Smooth muscle cell (in vitro differentiated cells): ENCODE results near the gene SUFU. TPM values are rescaled to one million over a fixed set of nuclear protein-coding genes. Genes with fewer than 3 reads are reported as not detected.

Experiments
- DNase-seq: peaks from one replicate; lab custom pipeline; 2025; ENCODE audit not compliant: unreplicated experiment; lab: John Stamatoyannopoulos, UW
- H2AFZ ChIP-seq: fragments of 200-600 bp; sonication (generic); 2 replicates; pipeline ENCODE4 v1.6.0; 2016; ENCODE audit warnings: antibody characterized with exemption, low read depth, mild to moderate bottlenecking
- H3F3A ChIP-seq: fragments of 200-600 bp; sonication (generic); 2 replicates; pipeline ENCODE4 v1.6.0; 2017; ENCODE audit warnings: antibody characterized with exemption, low read depth
- H3K27ac ChIP-seq: fragments of 200-600 bp; sonication (generic); 2 replicates; pipeline ENCODE4 v1.5.1; 2016; ENCODE audit warnings: low read depth, mild to moderate bottlenecking
- H3K27me3 ChIP-seq: fragments of 200-600 bp; sonication (generic); 2 replicates; pipeline ENCODE4 v1.6.1; 2016; ENCODE audit warnings: low read depth, mild to moderate bottlenecking
- H3K36me3 ChIP-seq: fragments of 200-600 bp; sonication (generic); 2 replicates; pipeline ENCODE4 v1.5.1; 2016; ENCODE audit warnings: low read depth
- H3K4me1 ChIP-seq: fragments of 200-600 bp; sonication (generic); 2 replicates; pipeline ENCODE4 v1.5.1; 2016; ENCODE audit warnings: low read depth
- H3K4me2 ChIP-seq: fragments of 200-600 bp; sonication (generic); 2 replicates; pipeline ENCODE4 v1.6.0; 2016; ENCODE audit warnings: mild to moderate bottlenecking
- H3K4me3 ChIP-seq: fragments of 200-600 bp; sonication (generic); 2 replicates; pipeline ENCODE4 v1.5.1; 2016; ENCODE audit warnings: mild to moderate bottlenecking
- H3K79me2 ChIP-seq: fragments of 200-600 bp; sonication (generic); 2 replicates; pipeline ENCODE4 v1.6.0; 2016; ENCODE audit warnings: low read depth, mild to moderate bottlenecking
- H3K9ac ChIP-seq: fragments of 200-600 bp; sonication (generic); 2 replicates; pipeline ENCODE4 v1.6.0; 2016; ENCODE audit warnings: low read depth
- H3K9me3 ChIP-seq: fragments of 200-600 bp; sonication (generic); replicated peaks from 2 replicates; pipeline ENCODE4 v1.5.1; 2016; ENCODE audit warnings: low read depth
- H4K20me1 ChIP-seq: fragments of 200-600 bp; sonication (generic); 2 replicates; pipeline ENCODE4 v1.6.0; 2016; ENCODE audit warnings: low read depth
- WGBS: methylation state at CpG from one replicate; pipeline ENCODE4 v1.1.7; 2016; ENCODE audit warnings: low lambda C conversion rate; 5-methylcytosine and 5-hydroxymethylcytosine counted together
- polyA plus RNA-seq: library from polyadenylated mRNA; unstranded; fragments of >200 nt; fragmentation: Nextera tagmentation; extraction: Ambion mirVana; gene quantifications from 2 replicates; pipeline ENCODE4 v1.2.1, GENCODE V29; 2016
- total RNA-seq: library from RNA; depleted of rRNA; stranded (reverse); fragments of >200 nt; gene quantifications from 2 replicates; pipeline ENCODE4 v1.2.3, GENCODE V29; 2014
- TF ChIP-seq, protein P1 (sequence below): fragments of 200-600 bp; sonication (generic); IDR thresholded peaks from 2 replicates; pipeline ENCODE4 v1.5.1; 2017; ENCODE audit warnings: borderline replicate concordance, mild to moderate bottlenecking, antibody characterized with exemption; ENCODE audit not compliant: insufficient read depth, poor library complexity, severe bottlenecking

The SUFU gene
- total and polyA plus RNA-seq, 2 experiments from 2014 or later: 8.5 to 17.2 TPM

DNA sequence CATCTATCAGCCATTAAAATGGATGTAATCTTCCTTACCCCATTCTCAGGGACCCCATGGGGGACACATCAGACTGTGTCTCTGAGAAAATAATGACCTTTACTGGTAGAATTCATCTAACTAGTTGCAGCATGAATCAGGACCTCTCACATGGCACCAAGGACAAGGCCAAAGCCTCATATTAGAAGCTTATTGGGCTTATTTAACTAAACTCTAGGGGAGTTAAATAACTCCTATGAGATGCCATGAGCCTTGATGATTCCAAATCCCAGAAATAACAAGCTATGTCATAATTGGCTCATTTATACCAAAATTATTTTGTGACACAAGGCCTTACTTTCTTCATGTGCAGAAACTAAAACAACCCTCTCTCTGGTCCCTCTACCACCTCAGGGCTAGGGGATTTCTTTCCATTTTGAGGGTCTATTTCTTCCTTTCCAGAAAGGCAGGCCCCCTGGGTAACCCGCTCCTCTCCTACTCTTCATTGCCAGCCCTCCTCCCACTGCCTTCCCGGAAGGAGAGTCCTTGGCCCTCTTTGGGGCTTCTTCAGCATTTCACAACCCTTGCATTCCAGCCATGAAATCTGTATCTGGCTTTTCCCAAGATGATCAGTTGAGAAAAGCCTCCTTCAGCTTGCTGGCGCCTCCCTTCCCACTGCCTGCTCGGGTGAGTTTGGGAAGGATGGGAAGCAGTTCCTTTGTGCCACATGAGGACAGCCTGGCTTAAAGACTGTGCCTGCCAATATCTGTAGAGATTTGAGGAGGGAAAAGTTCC lies 98.7 kb downstream of the SUFU start:
- Histone ChIP-seq H3K79me2 (no peaks in the 10 kb centered on the region), H3K4me2 (peak overlapping the region; percentile 76), H4K20me1 (no peaks in the 10 kb centered on the region), H3K27ac (peak overlapping the region; percentile 97), H2AFZ (no peak overlapping the region), H3K9me3 (no peaks in the 10 kb centered on the region), H3K4me1 (peaks cover 18% of the 10 kb centered on the region), H3K36me3 (no peaks in the 10 kb centered on the region), H3K27me3 (no peaks in the 10 kb centered on the region), H3K4me3 (no peak overlapping the region), H3K9ac (no peak overlapping the region), H3F3A (peaks cover 48% of the 10 kb centered on the region)
- TF ChIP-seq, protein P1, sequence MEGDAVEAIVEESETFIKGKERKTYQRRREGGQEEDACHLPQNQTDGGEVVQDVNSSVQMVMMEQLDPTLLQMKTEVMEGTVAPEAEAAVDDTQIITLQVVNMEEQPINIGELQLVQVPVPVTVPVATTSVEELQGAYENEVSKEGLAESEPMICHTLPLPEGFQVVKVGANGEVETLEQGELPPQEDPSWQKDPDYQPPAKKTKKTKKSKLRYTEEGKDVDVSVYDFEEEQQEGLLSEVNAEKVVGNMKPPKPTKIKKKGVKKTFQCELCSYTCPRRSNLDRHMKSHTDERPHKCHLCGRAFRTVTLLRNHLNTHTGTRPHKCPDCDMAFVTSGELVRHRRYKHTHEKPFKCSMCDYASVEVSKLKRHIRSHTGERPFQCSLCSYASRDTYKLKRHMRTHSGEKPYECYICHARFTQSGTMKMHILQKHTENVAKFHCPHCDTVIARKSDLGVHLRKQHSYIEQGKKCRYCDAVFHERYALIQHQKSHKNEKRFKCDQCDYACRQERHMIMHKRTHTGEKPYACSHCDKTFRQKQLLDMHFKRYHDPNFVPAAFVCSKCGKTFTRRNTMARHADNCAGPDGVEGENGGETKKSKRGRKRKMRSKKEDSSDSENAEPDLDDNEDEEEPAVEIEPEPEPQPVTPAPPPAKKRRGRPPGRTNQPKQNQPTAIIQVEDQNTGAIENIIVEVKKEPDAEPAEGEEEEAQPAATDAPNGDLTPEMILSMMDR: no peak
- WGBS: 38% methylated on average over 4 of the region's 4 CpGs
- DNase-seq: no peak

DNA sequence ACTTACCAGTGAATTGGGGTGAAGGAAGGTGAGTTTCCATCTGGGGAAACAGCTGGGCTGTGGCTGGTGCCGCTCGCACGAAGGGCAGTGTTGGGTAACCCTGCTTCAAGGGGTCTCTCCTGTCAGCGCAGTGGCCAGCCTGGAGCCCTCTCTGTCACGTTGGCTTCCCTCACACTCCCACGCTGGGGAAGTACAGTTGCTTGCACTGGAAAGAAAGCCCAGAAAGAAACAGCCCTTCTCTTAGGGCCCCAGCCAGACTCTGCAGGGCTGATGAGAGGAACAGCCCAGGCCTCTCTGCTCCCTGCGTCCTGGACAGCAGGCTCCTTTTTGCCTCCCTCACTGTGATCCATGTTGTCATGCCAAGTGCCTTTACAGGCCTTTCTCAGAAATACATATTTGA lies 100.2 kb downstream of the SUFU start:
- no peaks in the 10 kb centered on the region for H3K9me3 ChIP-seq
- TF ChIP-seq, protein P1: no peak
- H3K27ac ChIP-seq: peak overlapping the region; percentile 97
- H3K4me3 ChIP-seq: no peak overlapping the region
- no peaks in the 10 kb centered on the region for H4K20me1 ChIP-seq
- H3K36me3 ChIP-seq: no peaks in the 10 kb centered on the region
- no peaks in the 10 kb centered on the region for H3K79me2 ChIP-seq
- no peak for DNase-seq
- no peaks in the 10 kb centered on the region for H3K27me3 ChIP-seq
- WGBS: 31% methylated on average over 7 of the region's 7 CpGs
- H3K4me2 ChIP-seq: peak overlapping the region; percentile 76
- peaks cover 18% of the 10 kb centered on the region for H3K4me1 ChIP-seq
- peak overlapping the region; percentile 81 for H3K9ac ChIP-seq
- H3F3A ChIP-seq: peaks cover 37% of the 10 kb centered on the region
- no peak overlapping the region for H2AFZ ChIP-seq

DNA sequence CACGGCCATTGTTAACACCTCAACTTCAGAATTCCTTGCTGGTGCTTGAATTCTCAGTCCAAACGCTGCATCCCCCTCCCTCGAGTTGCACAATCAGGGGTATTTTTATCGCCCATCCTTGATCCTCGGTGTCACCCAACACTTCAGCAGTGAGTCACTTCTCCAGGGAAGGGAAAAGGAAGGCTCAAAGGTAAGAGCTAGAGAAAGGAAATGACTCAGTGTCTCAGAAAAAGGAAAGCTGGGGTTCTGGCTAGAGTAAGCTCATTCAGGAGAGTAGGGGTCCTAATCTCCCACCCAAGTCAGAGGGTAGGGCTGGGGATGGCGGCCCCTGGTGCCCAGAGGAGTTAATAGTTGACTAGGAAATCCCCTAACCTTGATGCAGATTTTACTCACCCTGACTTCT lies 100.7 kb downstream of the SUFU start:
- Histone ChIP-seq H3K9ac (peak overlapping the region; percentile 81), H3K4me3 (no peak overlapping the region), H4K20me1 (no peaks in the 10 kb centered on the region), H2AFZ (no peak overlapping the region), H3F3A (peaks cover 37% of the 10 kb centered on the region), H3K27me3 (no peaks in the 10 kb centered on the region), H3K36me3 (no peaks in the 10 kb centered on the region), H3K4me1 (peaks cover 18% of the 10 kb centered on the region), H3K9me3 (no peaks in the 10 kb centered on the region), H3K79me2 (no peaks in the 10 kb centered on the region), H3K27ac (peak overlapping the region; percentile 97), H3K4me2 (peak overlapping the region; percentile 76)
- 11% methylated on average over 6 of the region's 6 CpGs for WGBS
- TF ChIP-seq, protein P1: no peak
- no peak for DNase-seq

DNA sequence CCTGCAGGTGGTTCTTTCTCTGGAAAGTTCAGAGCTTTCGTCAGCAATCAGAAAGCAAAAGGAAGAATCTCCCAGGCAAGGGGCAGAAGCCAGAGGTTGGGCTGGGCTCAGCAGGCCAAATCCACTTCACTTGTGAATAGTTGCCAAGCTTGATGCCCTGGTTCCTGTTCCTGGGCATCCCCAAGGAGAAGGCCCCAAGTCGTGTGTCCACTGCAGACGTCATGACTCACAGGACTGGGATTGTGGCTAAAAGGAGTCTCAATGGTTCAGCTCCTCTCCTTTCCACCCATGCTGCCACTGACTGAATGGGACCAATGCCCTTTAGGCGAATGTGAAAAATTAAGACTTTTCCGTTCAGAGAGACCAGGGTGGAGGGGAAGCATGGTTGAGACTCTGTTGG lies 101.9 kb downstream of the SUFU start:
- no peaks in the 10 kb centered on the region for H3K9me3 ChIP-seq
- H3K4me2 ChIP-seq: peak overlapping the region; percentile 32
- H3K4me3 ChIP-seq: no peak overlapping the region
- H3K36me3 ChIP-seq: no peaks in the 10 kb centered on the region
- TF ChIP-seq, protein P1: no peak
- H4K20me1 ChIP-seq: no peaks in the 10 kb centered on the region
- 35% methylated on average over 5 of the region's 5 CpGs for WGBS
- H2AFZ ChIP-seq: no peak overlapping the region
- H3K9ac ChIP-seq: no peak overlapping the region
- peak overlapping the region; percentile 97 for H3K27ac ChIP-seq
- no peaks in the 10 kb centered on the region for H3K27me3 ChIP-seq
- H3K79me2 ChIP-seq: no peaks in the 10 kb centered on the region
- peaks cover 11% of the 10 kb centered on the region for H3K4me1 ChIP-seq
- H3F3A ChIP-seq: peaks cover 35% of the 10 kb centered on the region
- DNase-seq: no peak
